GM12801 (cell line): Measurements from ENCODE around the gene CELSR1.

ENCODE experiments used
- TF ChIP-seq, protein P1 (sequence below): IDR thresholded peaks from one replicate; pipeline ENCODE4 v1.5.1; 2011; ENCODE audit warnings: control low read depth; ENCODE audit not compliant: insufficient read length; ENCODE audit errors: extremely low read depth

CELSR1 gene

DNA sequence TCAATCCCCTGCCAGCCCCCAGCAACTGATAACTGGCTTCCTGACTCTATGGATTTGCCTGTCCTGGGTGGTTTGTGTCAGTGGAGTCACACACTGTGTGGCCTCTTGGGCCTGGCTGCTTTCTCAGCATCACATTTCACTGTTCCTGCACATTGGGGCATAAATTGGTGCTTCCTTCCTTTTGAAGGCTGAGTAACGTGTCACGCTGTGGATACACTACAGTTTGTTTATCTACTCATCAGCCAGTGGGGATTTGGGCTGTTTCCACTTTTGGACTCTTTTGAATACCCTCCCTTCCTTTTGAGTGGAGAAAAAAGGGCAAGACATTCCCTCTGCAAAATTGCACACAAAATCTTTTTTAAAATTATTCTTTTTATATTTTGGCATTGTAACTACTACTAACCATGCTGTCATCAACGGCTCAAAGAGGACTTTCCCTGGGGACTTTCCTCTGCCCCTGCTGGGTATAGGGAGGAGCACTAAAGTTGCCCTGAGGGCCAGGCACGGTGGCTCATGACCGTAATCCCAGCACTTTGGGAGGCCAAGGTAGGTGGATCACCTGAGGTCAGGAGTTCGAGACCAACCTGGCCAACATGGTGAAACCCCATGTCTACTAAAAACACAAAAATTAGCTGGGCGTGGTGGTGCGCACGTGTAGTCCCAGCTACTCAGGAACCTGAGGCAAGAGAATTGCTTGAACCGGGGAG, 7.8 kb upstream of the CELSR1 start:
- TF ChIP-seq, protein P1, sequence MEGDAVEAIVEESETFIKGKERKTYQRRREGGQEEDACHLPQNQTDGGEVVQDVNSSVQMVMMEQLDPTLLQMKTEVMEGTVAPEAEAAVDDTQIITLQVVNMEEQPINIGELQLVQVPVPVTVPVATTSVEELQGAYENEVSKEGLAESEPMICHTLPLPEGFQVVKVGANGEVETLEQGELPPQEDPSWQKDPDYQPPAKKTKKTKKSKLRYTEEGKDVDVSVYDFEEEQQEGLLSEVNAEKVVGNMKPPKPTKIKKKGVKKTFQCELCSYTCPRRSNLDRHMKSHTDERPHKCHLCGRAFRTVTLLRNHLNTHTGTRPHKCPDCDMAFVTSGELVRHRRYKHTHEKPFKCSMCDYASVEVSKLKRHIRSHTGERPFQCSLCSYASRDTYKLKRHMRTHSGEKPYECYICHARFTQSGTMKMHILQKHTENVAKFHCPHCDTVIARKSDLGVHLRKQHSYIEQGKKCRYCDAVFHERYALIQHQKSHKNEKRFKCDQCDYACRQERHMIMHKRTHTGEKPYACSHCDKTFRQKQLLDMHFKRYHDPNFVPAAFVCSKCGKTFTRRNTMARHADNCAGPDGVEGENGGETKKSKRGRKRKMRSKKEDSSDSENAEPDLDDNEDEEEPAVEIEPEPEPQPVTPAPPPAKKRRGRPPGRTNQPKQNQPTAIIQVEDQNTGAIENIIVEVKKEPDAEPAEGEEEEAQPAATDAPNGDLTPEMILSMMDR = no peak

DNA sequence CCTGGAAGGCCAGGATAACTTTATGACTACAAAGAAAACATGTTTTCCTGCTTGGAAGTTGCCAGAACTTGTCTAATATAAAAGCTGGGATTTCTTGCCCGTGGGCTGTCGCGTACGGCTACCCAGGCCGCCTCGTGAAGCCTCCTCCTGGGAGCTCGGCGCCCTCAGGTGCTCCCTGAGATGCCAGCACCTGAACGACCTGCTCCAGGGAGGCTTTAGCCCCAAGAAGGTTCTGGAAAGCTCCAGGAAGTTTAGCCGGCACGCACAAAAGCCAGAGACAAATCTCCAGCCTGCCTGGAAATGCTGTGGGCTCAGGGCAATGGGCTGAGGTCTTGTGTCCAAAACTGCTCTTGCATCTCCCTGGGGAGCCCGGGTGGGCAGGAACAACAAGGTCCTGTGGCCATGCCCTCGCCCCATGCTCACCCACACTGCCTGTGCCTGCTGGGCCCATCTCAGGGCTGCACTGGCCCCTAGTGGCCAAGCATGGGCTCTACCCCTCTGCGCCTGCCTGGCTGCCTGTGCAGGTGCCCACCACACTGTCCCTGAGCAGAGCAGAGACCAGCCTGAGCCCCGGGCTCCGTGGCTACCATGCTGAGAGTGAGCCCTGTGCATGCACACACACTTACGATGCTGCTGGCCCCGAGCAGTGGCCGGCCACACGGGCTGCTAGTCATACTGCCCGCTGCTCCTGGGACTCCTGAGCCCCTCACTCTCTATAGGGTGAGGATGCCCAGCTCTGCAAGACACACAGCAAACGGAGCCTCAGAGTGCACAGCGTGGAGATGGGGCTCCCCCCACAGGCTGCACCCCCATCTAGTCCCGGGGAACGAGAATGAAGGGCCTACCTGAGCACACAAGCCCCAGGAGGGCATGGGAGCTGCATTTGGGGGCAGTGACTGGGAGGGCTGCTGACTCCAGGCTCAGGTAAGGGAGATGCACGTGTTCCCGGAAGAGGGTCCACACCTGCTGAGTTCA, 4.9 kb upstream of the CELSR1 start:
- TF ChIP-seq, protein P1 = peak; percentile 75

DNA sequence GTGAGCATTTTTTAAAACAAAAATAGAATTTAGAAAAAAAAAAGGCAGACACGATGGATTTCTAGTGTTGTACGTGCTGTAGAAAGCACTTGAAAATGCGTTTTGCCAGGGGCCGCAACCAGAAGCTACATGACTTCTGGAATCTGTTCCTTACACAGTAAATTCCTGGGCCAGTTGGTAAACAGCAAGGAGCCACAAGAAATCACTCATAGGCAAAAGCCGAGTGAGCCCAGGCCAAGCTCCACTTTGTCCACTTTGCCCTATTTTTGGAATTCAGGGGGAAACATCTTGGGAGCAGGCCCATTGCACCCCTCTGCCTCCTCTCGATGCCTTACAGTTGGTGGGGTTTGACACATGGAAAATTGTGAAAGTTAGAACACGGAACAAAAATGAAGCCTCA, 4.1 kb upstream of the CELSR1 start:
- TF ChIP-seq, protein P1 = no peak

DNA sequence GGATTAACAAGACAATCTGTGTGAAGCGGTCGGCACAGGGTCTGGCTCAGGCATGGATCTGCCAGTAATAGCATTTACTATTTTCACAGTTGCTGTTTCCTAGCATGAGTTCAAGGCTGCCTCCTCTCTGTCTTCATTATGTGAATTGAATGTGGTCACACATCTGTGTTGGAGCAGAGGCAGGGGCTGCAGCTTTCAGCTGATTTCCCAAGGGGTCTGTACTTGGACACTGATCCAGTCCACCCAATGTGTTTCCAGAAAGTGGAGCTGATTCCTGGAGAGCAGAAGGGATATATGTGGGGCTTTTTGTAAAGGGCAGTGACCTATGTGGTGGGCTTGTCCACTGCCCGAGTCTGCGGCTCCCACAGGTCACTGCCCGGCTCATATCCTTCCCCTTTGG, 3.5 kb upstream of the CELSR1 start:
- TF ChIP-seq, protein P1 = no peak

GRCh38 chr22:46539169-46539568, 1.7 kb upstream of the CELSR1 start:
- TF ChIP-seq, protein P1 = no peak

DNA sequence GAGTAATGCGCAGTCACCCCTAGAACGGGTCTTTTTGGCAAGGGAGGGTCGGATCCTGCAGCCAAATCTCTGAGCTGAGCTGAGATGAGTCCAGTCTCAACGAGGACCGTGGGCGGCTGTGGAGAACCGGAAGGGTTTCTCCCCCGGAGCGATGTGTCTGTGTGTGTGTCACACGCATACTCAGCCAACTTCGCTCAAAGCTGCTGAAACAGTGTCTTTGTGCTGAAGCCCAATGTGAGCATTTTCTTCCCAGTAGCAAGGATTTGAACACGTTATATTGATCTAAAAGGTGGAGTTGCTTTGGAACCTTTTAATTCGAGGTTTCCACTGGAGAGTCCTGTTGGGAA, 1.4 kb upstream of the CELSR1 start:
- TF ChIP-seq, protein P1 = no peak

GRCh38 chr22:46537946-46538813, 760 bp upstream of the CELSR1 start:
- TF ChIP-seq, protein P1 = no peak
